SK-N-SH (cell line): ENCODE data around the gene RS1.

Experiments used
- CTCF ChIP-seq: fragments of 200-600 bp; sonication (generic); IDR thresholded peaks from 2 replicates; pipeline ENCODE4 v1.6.1; 2017; ENCODE audit warnings: antibody characterized with exemption, mild to moderate bottlenecking, moderate library complexity
- ELF1 ChIP-seq: IDR thresholded peaks from 2 replicates; pipeline ENCODE4 v1.4.0; 2012
- EP300 ChIP-seq, 2 experiments: IDR thresholded peaks; 2 replicates each; pipeline versions ENCODE4 v1.4.0 to v1.6.1; 2012; ENCODE audit warnings: borderline replicate concordance in 1 of 2, low read depth in 1 of 2, low read length in 1 of 2
- EZH2phosphoT487 ChIP-seq: fragments of 200-600 bp; sonication (generic); IDR thresholded peaks from 2 replicates; pipeline ENCODE4 v1.6.1; 2017; ENCODE audit warnings: low read depth, mixed run types, mild to moderate bottlenecking, antibody characterized with exemption, moderate library complexity, borderline replicate concordance
- RFX5 ChIP-seq: IDR thresholded peaks from 2 replicates; pipeline ENCODE4 v1.6.1; 2012; ENCODE audit warnings: mild to moderate bottlenecking, improper control_type of control experiment, low read length
- USF2 ChIP-seq: fragments of 150-350 bp; IDR thresholded peaks from 2 replicates; pipeline ENCODE4 v1.6.1; 2017; ENCODE audit warnings: antibody characterized with exemption, low read length, low read depth, borderline replicate concordance
- YY1 ChIP-seq: IDR thresholded peaks from 2 replicates; pipeline ENCODE4 v1.4.0; 2012; ENCODE audit warnings: low read depth, mild to moderate bottlenecking

- TF ChIP-seq CTCF (no peak), RFX5 (no peak), EP300 (IDR thresholded peaks at IDR 0.05; ENCODE audit: borderline replicate concordance in 1 of 2, low read depth in 1 of 2, low read length in 1 of 2) (no peak), ELF1 (no peak), YY1 (no peak), EZH2phosphoT487 (no peak), USF2 (no peak)
These were observed 31.2 kb downstream of the RS1 start for GRCh38 chrX:18640686-18641085.
